Endothelial cell of umbilical vein (primary cell): ENCODE results near the gene RNPEP. TPM values are rescaled to one million over a fixed set of nuclear protein-coding genes. Genes with fewer than 3 reads are reported as not detected.
A peak's percentile ranks its signal among the peaks of the same experiment; 100 is the strongest.

Source experiments
- BruUV-seq: library from RNA; stranded (reverse); fragments of 400-500 nt; replicated peaks from 2 replicates; lab custom pipeline; 2021; lab: Mats Ljungman, UMichigan
- CTCF ChIA-PET: fragments of 300-600, 350-600 bp; sonication (Branson Sonifier 250); formaldehyde crosslinking; loops from one replicate; lab custom pipeline; 2021; ENCODE audit warnings: antibody characterized with exemption, inconsistent platforms; lab: Charles Lee
- POLR2A ChIA-PET: fragments of 300-600, 350-600 bp; sonication (Branson Sonifier 250); formaldehyde crosslinking; loops from one replicate; lab custom pipeline; 2021; ENCODE audit warnings: antibody characterized with exemption, inconsistent platforms; lab: Charles Lee
- DNase-seq: peaks from one replicate; pipeline ENCODE4 v3.0.0-alpha.2; 2011; ENCODE audit warnings: low read depth, low spot score
- FAIRE-seq: peaks from 2 replicates; lab custom pipeline; 2011; peaks lifted over from hg19 to GRCh38; lab: Jason Lieb, UNC
- H2AFZ ChIP-seq: 2 replicates; pipeline ENCODE4 v1.6.0; 2012; ENCODE audit warnings: low read depth, low read length, control low read depth, inconsistent platforms
- H3K27ac ChIP-seq: 2 replicates; pipeline ENCODE4 v1.5.1; 2011; ENCODE audit warnings: low read depth, mild to moderate bottlenecking, control low read depth, low read length, moderate library complexity; ENCODE audit not compliant: insufficient read depth
- H3K27me3 ChIP-seq, 2 experiments: 2 replicates each; pipeline versions ENCODE4 v1.6.0 to v1.6.1; 2011; ENCODE audit warnings: low read length in 2 of 2, mixed read lengths in 1 of 2; ENCODE audit not compliant: control insufficient read depth in 2 of 2, insufficient read depth in 2 of 2
- H3K36me3 ChIP-seq, 2 experiments: 2 replicates in 1 of 2; 3 replicates in 1 of 2; pipeline ENCODE4 v1.5.1; 2011; ENCODE audit warnings: low read length in 2 of 2, mild to moderate bottlenecking in 1 of 2, moderate library complexity in 1 of 2; ENCODE audit not compliant: control insufficient read depth in 2 of 2, insufficient read depth in 2 of 2; ENCODE audit errors: extremely low read depth in 1 of 2
- H3K4me1 ChIP-seq: 3 replicates; pipeline ENCODE4 v1.5.1; 2011; ENCODE audit warnings: mild to moderate bottlenecking, low read length; ENCODE audit not compliant: control insufficient read depth, insufficient read depth; ENCODE audit errors: extremely low read depth
- H3K4me2 ChIP-seq: 2 replicates; pipeline ENCODE4 v1.6.1; 2011; ENCODE audit warnings: low read length, control low read depth, mixed read lengths; ENCODE audit not compliant: insufficient read depth
- H3K4me3 ChIP-seq, 3 experiments: fragments of 200-600 bp in 1 of 3; sonication (generic), shearing (Covaris generic) in 1 of 3; replicated peaks in 1 of 3; 2 replicates each; pipeline ENCODE4 v1.5.1; 2011 to 2016; ENCODE audit warnings: control low read depth in 3 of 3, low read length in 3 of 3, mild to moderate bottlenecking in 2 of 3, inconsistent platforms in 1 of 3, low read depth in 1 of 3, moderate library complexity in 1 of 3; ENCODE audit not compliant: insufficient read depth in 1 of 3
- H3K79me2 ChIP-seq: 2 replicates; pipeline ENCODE4 v1.6.0; 2012; ENCODE audit warnings: low read length, inconsistent platforms; ENCODE audit not compliant: control insufficient read depth, insufficient read depth
- H3K9ac ChIP-seq: replicated peaks from 2 replicates; pipeline ENCODE3; 2011; ENCODE audit warnings: low read length, control low read depth; ENCODE audit not compliant: insufficient read depth; ENCODE audit errors: extremely low read depth
- H3K9me1 ChIP-seq: replicated peaks from 3 replicates; pipeline ENCODE4 v1.6.0; 2011; ENCODE audit warnings: mild to moderate bottlenecking, low read length; ENCODE audit not compliant: control insufficient read depth, insufficient read depth; ENCODE audit errors: extremely low read depth
- H3K9me3 ChIP-seq: replicated peaks from 2 replicates; pipeline ENCODE4 v1.5.1; 2012; ENCODE audit warnings: low read length, inconsistent platforms; ENCODE audit not compliant: control insufficient read depth, insufficient read depth
- H4K20me1 ChIP-seq: replicated peaks from 2 replicates; pipeline ENCODE3; 2011; ENCODE audit warnings: mild to moderate bottlenecking, low read length; ENCODE audit not compliant: control insufficient read depth, insufficient read depth; ENCODE audit errors: extremely low read depth
- CTCF ChIP-seq, 2 donors: IDR thresholded peaks; 1 replicate in 1 of 2; 2 replicates in 1 of 2; pipeline ENCODE4 v1.5.1; 2011; ENCODE audit warnings: low read length in 2 of 2, mild to moderate bottlenecking in 2 of 2, moderate library complexity in 2 of 2, control low read depth in 1 of 2, inconsistent platforms in 1 of 2, low read depth in 1 of 2; ENCODE audit not compliant: insufficient read depth in 1 of 2; ENCODE audit errors: extremely low read depth in 1 of 2
- EZH2 ChIP-seq: IDR thresholded peaks from 2 replicates; pipeline ENCODE4 v1.6.1; 2012; ENCODE audit warnings: borderline replicate concordance, low read depth, mild to moderate bottlenecking, moderate library complexity, low read length, inconsistent platforms; ENCODE audit not compliant: severe bottlenecking
- FOS ChIP-seq: IDR thresholded peaks from 2 replicates; pipeline ENCODE4 v1.6.1; 2011; ENCODE audit warnings: mild to moderate bottlenecking, low read length, moderate library complexity, borderline replicate concordance; ENCODE audit not compliant: insufficient read depth
- GATA2 ChIP-seq: IDR thresholded peaks from 2 replicates; pipeline ENCODE4 v1.7.0; 2011; ENCODE audit warnings: low read depth, mild to moderate bottlenecking, moderate library complexity, mixed read lengths, low read length; ENCODE audit not compliant: insufficient read length, insufficient read depth
- JUN ChIP-seq: IDR thresholded peaks from 2 replicates; pipeline ENCODE4 v1.6.1; 2011; ENCODE audit warnings: borderline replicate concordance, low read depth; ENCODE audit not compliant: insufficient read length, insufficient read depth
- MAX ChIP-seq: IDR thresholded peaks from 2 replicates; pipeline ENCODE4 v1.6.1; 2011; ENCODE audit not compliant: insufficient read depth, insufficient read length
- MYC ChIP-seq: IDR thresholded peaks from one replicate; pipeline ENCODE4 v1.6.1; 2011; ENCODE audit warnings: mild to moderate bottlenecking, low read depth, low read length
- POLR2A ChIP-seq: IDR thresholded peaks from 2 replicates; pipeline ENCODE4 v1.6.1; 2012; ENCODE audit warnings: low read depth, mild to moderate bottlenecking, control low read depth, low read length
- POLR2AphosphoS5 ChIP-seq: IDR thresholded peaks from 2 replicates; pipeline ENCODE4 v1.6.1; 2012; ENCODE audit warnings: low read depth, mild to moderate bottlenecking, control low read depth, low read length, moderate library complexity; ENCODE audit not compliant: insufficient read depth
- dilution Hi-C: fragments of 300-500 bp; cut with MboI; formaldehyde crosslinking; loops from one replicate; pipeline ENCODE4 v1.15.0; 2019; ENCODE audit warnings: low sequenced_read_pairs; ENCODE audit not compliant: extremely low pct_ligation_motif_present
- intact Hi-C: fragments of 100-400 bp; cut with micrococcal nuclease; formaldehyde crosslinking; loops from one replicate; pipeline ENCODE4 v1.10.0; 2022
- polyA plus RNA-seq, 4 experiments: library from polyadenylated mRNA; depleted of rRNA in 3 of 4; stranded (reverse) in 3 of 4; unstranded in 1 of 4; fragments of >200 nt; gene quantifications; 2 replicates each; pipeline versions ENCODE4 v1.2.1 to v1.2.3, GENCODE V29; 2011 to 2012; ENCODE audit warnings: missing spikeins in 1 of 4
- total RNA-seq: library from RNA; stranded (reverse); gene quantifications from 2 replicates; pipeline ENCODE4 v1.2.3, GENCODE V29; 2021

Gene RNPEP
- total and polyA plus RNA-seq, 2 donors (not counting 3 experiments of a cell fraction or from before 2014, with no cell fraction given), result 56.1 to 73.5 TPM

- no peaks in the 10 kb centered on the region for H3K27me3 ChIP-seq
- no TSS peak for BruUV-seq
- H3K9me1 ChIP-seq, result no peaks in the 10 kb centered on the region
- H3K4me1 ChIP-seq, result no peaks in the 10 kb centered on the region
- peaks cover 2% of the 10 kb centered on the region for H3K79me2 ChIP-seq
- no peak overlapping the region for H3K4me3 ChIP-seq
- CTCF ChIA-PET, result interaction anchor here (4.7 to 15.9 kb wide), 2 partner anchors 75 to 91 kb away, joined by 99 to 577 read pairs; no protein-coding TSS in a partner anchor
- H3K27ac ChIP-seq, result no peak overlapping the region
- DNase-seq (peak; percentile 27), FAIRE-seq (no peak)
- H3K36me3 ChIP-seq, result peaks cover 12 to 18% of the 10 kb centered on the region in 2 experiments
- no peaks in the 10 kb centered on the region for H4K20me1 ChIP-seq
- H3K4me2 ChIP-seq, result no peak overlapping the region
- TF ChIP-seq GATA2 (no peak), POLR2A (no peak), CTCF (IDR thresholded peaks at IDR 0.05; ENCODE audit: extremely low read depth in 1 of 2, insufficient read depth in 1 of 2, low read depth in 1 of 2, low read length in 2 of 2) (no peak), MYC (no peak), POLR2AphosphoS5 (no peak), FOS (no peak), JUN (no peak), EZH2 (no peak), MAX (no peak)
- dilution Hi-C loops, result no loop called here
- H3K9me3 ChIP-seq, result no peaks in the 10 kb centered on the region
- intact Hi-C loops, result no loop called here
- POLR2A ChIA-PET, result interaction anchor here (1.5 kb wide), 1 partner anchor 75 kb away, joined by 3 read pairs; no protein-coding TSS in a partner anchor
- no peak overlapping the region for H3K9ac ChIP-seq
- no peak overlapping the region for H2AFZ ChIP-seq
Measured at GRCh38 chr1:201970334-201971159, 11.9 kb upstream of the RNPEP start.
